ENCODE measurements around the gene ZNF345. TPM values are rescaled to one million over a fixed set of nuclear protein-coding genes. Genes with fewer than 3 reads are reported as not detected.

ZNF345 gene
- 1.2 and 1.5 TPM in 2 replicates for total RNA-seq

GRCh38 chr19:36850559-36851442 is at the start of gene ZNF345:
Gene ZNF345, plus strand, starts transcription at chr19:36850876. Its CDS starts 25,955 bp downstream, at chr19:36876831.

GRCh38 chr19:36837906-36838783 is 12.5 kb upstream of the ZNF345 start, which contains the start of gene ZNF790:
Gene ZNF790, minus strand, starts transcription at chr19:36838387. Its CDS starts 12,768 bp downstream, at chr19:36825619.

DNA sequence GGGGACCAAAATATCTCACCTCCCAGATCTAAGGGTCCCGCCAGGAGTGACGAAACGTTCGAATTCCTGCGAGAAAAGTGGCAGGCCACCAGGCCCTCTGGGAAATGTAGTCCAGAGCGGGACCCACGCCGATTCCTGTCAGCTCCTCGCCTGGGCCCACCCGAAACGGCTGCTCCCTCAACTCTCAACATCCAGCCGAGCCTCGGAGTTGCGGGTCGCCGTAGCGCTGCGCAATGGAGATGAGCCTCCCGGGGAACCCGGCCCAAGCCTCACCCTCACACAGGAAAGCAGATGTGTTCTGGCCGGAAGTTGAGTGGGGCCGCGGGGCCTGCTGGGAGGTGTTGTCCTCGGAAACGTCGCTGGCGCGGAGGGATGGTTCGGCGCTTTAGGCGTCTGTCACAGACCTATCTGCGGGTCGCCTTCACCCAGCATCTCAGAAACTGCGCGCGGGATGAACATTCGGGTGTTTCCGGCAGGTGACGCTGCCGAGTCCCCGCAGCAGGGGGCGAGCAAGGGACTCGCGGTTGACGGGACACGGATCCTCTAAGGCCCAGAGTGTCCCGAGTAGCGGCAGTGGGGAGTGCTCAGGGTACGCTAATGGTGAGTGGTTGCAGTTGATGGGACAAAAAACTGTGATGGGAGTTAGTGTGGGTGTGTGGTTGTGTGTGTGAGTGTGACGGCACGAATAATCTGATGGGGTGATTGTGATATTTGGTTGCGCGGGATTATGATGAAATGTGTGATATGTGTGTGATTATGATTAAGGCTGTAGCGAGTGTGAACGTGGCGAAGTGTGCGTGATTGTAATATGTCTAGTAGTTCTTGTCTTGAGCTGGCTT is 65.5 kb downstream of the ZNF345 start, which contains the start of the genes ZNF568 and ZNF829:
TSS of gene ZNF568 (plus strand) at position 341 of the 839 bp plus-strand sequence. CDS start 6,439 bp downstream, outside the sequence.
TSS of gene ZNF829 (minus strand) at position 300 of the 839 bp plus-strand sequence. CDS start 1,124 bp downstream, outside the sequence.

Other genes starting within 250 kb of the ZNF345 start
- gene ZNF382, start 245.6 kb upstream of the ZNF345 start, total RNA-seq = 6.7 and 8.6 TPM in 2 replicates
- gene ZNF461, start 184.0 kb upstream of the ZNF345 start, total RNA-seq = 11.8 and 18.1 TPM in 2 replicates
- gene ZNF567, start 163.3 kb upstream of the ZNF345 start, total RNA-seq = 5.3 and 8.1 TPM in 2 replicates
- 5.0 and 7.5 TPM in 2 replicates for gene ZNF850, start 78.1 kb upstream of the ZNF345 start, total RNA-seq
- 7.4 and 8.0 TPM in 2 replicates for gene ZNF790, start 12.5 kb upstream of the ZNF345 start, total RNA-seq
- 2.6 and 2.7 TPM in 2 replicates for gene ZNF829, start 65.4 kb downstream of the ZNF345 start, total RNA-seq
- 11.5 and 11.6 TPM in 2 replicates for gene ZNF568, start 65.5 kb downstream of the ZNF345 start, total RNA-seq
- 6.9 and 10.4 TPM in 2 replicates for gene ZNF420, start 227.6 kb downstream of the ZNF345 start, total RNA-seq